DLD1 (cell line): ENCODE measurements around the gene LRRC4C.

Experiments used
- in situ Hi-C: cut with HindIII; loops from 2 replicates; pipeline ENCODE4 v1.10.0; 2017; ENCODE audit warnings: low sequenced_read_pairs

Gene LRRC4C

DNA sequence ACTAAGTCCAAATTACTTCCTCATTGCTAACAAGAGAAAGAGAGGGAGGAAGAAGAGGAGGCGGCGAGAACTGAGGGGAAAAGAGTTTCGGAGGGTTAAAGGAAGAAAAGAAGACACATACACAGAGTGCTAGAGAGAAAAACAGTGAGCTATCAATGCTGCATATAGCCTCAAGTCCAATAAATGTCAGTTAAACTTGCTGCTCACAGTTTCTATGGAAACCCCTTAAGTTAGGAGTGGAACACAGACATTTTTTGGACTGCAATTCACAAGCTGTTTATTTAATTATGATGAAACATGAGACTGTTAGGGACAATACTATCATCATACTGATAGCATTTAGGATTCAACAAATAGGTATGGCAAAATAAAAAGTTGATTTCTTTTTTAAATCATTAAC is 1320.4 kb downstream of the LRRC4C start:
- in situ Hi-C loops, result no loop called here

DNA sequence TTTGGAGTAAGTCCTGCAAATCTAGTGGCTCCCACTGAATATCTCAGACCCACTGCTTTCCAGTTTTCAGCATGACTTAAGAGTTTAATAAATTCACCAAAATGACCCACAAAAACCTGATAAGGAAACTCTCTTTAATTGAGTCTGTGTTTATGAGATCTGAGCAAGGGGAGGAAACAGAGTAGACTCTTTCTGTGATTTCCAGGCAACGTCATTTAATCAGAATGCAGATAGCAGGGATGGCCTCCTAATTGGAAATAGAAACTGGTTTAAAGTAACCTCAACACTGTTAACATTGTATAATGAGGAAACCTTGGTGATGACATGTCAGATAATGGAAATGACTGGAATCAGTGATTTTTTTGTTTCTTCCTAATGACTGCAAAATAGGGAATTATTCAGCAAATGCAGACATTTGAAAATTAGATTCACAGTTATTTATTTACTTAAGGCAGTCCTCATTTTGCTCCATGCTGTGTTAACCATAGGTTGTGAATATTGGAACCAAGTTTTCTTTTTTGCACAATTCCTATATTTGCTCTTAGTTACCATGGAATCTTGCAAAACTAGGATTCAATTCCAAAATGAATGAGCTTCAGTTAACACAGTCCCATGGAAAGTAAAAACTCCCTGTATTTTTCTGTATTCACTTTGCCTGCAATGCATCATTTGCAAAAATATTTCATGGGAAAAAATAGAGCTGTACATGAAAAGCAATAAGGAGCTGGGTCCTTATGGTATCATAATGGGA is 1324.5 kb downstream of the LRRC4C start:
- in situ Hi-C loops, result no loop called here

GRCh38 chr11:40133498-40133897 is 1326.0 kb downstream of the LRRC4C start:
- in situ Hi-C loops, result no loop called here

- in situ Hi-C loops, result no loop called here
These were observed 1326.5 kb downstream of the LRRC4C start for GRCh38 chr11:40132912-40133311.

- in situ Hi-C loops, result no loop called here
These were observed 1329.0 kb downstream of the LRRC4C start for GRCh38 chr11:40130427-40130826.

GRCh38 chr11:40129266-40129665 is 1330.2 kb downstream of the LRRC4C start:
- in situ Hi-C loops, result no loop called here

- in situ Hi-C loops, result no loop called here
These were observed 1334.4 kb downstream of the LRRC4C start for GRCh38 chr11:40125054-40125453.

DNA sequence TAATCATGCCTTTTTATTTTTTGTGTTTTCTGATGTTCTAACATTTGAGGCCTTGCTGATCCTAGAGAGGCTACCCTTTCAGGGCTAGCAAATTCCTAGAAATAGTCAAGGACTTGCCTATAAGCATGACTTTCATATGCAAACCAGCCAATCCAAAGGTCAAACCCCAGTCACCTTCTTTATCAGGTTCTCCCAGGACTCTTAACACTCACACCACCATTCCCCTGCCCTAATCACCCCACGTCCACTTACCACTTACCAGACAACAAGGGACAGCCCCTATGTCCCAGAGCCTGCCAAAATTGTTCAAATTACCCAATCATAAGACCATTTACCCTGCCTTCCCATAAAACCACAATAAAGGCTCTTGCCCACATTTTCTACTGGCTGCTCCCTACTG is 1339.8 kb downstream of the LRRC4C start:
- in situ Hi-C loops, result no loop called here

DNA sequence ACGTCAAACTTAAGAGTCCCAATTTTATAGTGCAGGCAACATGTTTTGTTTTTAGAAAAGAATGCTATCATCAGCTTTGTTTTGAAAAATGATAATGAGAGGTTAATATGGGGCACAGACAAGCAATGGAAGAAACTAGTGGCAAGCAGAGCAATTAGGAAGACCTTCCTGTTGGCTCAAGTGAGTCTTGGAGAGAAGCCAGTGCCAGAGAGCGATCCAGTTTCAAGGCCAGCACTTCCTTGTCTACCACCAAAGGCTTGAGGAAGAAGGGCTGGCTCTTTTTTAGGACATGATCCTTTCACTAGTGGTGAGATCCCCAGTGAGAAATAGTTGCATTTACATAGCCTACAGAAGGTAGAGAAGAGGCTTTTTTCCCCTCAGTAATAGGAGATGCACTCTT is 1340.7 kb downstream of the LRRC4C start:
- in situ Hi-C loops, result no loop called here

- in situ Hi-C loops, result no loop called here
These were observed 1341.4 kb downstream of the LRRC4C start for GRCh38 chr11:40118026-40118425.

- in situ Hi-C loops, result no loop called here
These were observed 1354.4 kb downstream of the LRRC4C start for GRCh38 chr11:40104941-40105550.

GRCh38 chr11:40100781-40101180 is 1358.7 kb downstream of the LRRC4C start:
- in situ Hi-C loops, result no loop called here

GRCh38 chr11:40100162-40100553 is 1359.3 kb downstream of the LRRC4C start:
- in situ Hi-C loops, result no loop called here

DNA sequence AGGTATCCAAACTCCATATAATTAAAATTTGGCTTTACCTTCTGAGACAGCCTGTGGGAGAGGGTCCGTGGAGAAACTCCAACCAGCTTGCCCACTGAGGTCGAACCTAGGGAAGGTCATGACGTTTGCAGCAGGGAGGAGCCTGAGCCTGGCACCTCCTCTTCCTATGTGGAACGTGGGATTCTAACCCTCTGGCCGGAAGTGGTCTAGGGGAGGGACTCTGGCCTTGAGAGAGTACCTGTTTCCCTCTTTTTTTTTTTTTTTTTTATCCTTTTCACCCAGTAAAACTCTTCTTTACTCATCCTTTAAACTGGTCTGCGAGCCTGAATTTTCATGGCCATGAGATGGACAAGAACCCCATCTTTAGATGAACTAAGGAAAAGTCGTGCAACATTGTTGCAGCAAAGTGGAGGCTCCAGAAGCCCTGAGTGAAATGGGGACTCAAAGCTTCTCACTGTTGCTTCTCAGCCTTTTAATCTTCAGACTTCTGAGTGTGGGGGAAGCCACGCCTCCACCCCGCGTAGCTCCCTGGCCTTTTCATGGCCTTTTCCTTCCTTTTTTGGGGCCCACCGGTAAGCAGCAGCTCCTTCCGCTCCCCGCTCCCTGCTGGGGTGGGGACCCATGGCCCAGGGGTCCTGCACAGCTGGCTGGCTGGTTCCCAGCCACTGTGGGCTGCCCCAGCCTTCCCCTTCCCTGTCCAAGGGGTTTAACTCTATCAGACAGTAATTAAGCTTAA is 1359.9 kb downstream of the LRRC4C start:
- in situ Hi-C loops, result no loop called here

DNA sequence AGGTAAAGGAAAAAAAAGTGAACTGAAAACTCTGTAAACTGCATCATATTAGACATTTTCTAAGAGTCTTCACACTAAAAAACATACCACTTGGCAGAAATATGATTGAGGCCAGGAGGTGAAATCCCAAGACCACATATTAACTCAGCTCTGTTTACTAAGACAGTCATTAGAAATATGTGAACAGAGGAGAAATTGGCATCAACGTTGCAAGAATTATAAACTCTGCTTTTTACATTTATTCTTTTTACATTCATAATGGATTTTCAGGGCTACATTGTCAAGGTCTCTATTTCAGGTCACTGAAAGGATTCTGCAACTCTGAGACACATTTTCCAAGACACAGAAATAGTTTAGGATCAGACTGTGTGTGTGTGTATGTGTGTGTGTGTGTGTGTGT is 1364.0 kb downstream of the LRRC4C start:
- in situ Hi-C loops, result no loop called here

GRCh38 chr11:40094954-40095353 is 1364.5 kb downstream of the LRRC4C start:
- in situ Hi-C loops, result no loop called here

- in situ Hi-C loops, result no loop called here
These were observed 1379.0 kb downstream of the LRRC4C start for GRCh38 chr11:40080434-40080833.
